Stimulated activated CD8-positive, alpha-beta memory T cell treated with anti-CD3 and anti-CD28 coated beads, Interleukin-15, amount 100 ng/mL, for 1 hour (primary cell): ENCODE data around the gene SELENOF.

Experiments
- DNase-seq: peaks from one replicate; pipeline ENCODE4 v3.0.0-alpha.2; 2020; ENCODE audit warnings: low read depth

Gene SELENOF

DNA sequence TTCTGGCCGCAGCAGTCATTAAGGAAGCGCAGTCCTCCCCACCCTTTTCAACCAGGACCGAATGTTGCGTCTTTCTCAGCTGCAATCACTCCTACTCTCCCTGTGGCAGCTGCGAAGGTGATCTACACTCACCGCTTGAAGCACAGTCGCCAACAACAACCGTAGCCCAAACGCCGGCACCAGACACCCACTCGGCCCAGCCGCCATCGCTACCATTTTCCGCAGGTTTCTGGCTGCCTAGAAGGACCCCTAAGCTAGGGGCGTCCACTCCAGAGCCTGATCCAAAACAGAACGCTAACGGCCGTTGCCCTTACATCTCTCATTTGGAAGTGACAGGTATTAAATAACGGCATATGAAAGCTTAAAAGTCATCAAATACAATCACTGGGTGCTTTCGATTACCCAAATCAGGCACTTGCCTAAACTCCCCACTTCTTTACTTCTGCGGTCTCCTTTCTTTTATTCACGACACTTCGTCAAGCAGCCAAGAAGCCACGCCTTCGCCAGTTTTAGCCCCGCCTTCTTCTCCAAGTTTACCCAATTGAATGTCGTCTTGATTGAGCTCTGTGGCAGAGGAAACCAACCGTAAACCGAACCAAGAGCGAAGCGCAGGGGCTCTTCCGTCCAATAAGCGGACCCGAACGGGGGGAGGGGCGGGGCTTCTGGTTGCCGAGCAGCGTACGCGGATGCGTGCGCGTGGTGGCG lies at the start of gene SELENOF:
SELENOF (minus strand) TSS at position 231 of the 705 bp plus-strand sequence; CDS start at position 216, 15 bp downstream.
- DNase-seq, result peak; percentile 99

- no peak for DNase-seq
Observed at GRCh38 chr1:86960548-86960947, 46.6 kb upstream of the SELENOF start.

GRCh38 chr1:86957221-86957620 lies 43.3 kb upstream of the SELENOF start:
- DNase-seq, result no peak

- no peak for DNase-seq
Observed at GRCh38 chr1:86956221-86956620, 42.3 kb upstream of the SELENOF start.

- no peak for DNase-seq
Observed at GRCh38 chr1:86955678-86956077, 41.8 kb upstream of the SELENOF start.

GRCh38 chr1:86953167-86953566 lies 39.2 kb upstream of the SELENOF start:
- no peak for DNase-seq

- no peak for DNase-seq
Observed at GRCh38 chr1:86951430-86951829, 37.5 kb upstream of the SELENOF start.

DNA sequence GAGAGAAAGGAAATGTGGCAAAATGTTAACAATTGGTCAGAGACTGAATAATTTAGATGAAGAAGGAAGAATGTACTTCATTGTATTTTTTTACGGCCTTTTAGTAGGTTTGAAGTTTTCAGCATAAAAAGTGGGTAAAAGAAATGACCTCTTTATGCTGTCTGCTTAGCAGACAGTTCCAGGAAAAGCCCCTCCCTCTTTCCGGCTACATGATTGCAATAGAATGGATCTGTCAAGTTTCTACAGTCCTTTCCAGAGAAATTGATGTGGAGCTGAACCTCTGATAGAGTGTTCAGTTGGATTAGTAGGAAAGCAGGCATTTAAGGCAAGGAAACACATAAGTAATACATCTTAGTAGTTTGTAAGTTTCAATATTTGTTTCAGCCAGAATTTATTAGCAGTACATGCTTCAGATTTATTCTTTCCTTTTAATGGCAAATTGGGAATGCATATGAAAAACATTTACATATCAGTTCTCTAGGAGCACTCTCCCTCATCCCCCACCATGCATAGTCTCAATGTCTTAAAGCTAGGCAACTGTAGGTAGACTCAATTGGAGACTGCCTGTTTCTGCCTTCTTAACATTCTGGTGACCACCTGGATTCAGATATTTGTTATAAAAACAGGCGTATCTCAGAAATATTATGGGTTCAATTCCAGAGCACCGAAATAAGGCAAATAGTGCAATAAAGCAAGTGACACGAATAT lies 36.9 kb upstream of the SELENOF start:
- no peak for DNase-seq

DNA sequence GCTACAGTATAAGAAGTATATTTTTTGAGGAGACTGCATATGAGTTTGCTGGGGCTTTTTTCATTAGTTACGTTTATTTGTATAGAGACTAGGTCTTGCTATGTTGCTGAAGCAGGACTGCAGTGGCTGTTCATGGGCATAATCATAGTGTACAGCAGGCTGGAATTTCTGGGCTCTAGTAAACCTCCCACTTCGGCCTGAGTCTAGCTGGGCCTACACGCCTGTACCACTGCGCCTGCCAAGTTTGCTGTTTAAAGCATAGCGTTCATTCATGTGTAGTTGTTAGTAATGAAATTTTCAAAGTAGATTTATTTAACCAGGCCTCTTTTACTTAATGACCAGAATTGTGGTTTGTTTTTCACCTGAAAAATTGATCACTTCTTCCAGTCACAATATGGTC lies 34.3 kb upstream of the SELENOF start:
- DNase-seq, result no peak

- no peak for DNase-seq
Observed at GRCh38 chr1:86942743-86943142, 28.8 kb upstream of the SELENOF start.

- DNase-seq, result no peak
Observed at GRCh38 chr1:86942042-86942441, 28.1 kb upstream of the SELENOF start.

DNA sequence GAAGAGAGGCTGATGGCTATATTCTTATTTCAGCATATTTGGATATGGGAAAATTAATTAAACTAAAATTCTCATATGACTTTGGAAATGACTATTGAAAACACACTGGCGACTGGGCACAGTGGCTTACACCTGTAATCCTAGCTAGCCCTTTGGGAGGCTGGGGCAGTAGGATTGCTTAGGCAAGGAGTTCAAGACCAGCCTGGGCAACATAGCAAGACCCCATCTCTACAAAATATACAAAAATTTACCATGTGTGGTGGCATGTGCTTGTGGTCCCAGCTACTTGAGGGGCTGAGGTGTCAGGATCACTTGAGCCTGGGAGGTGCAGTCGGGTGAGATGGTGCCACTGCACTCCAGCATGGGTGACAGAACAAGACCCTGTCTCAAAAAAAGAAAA lies 26.7 kb upstream of the SELENOF start:
- DNase-seq, result no peak

- DNase-seq, result no peak
Observed at GRCh38 chr1:86939406-86939805, 25.5 kb upstream of the SELENOF start.

GRCh38 chr1:86938855-86939254 lies 24.9 kb upstream of the SELENOF start:
- no peak for DNase-seq

DNA sequence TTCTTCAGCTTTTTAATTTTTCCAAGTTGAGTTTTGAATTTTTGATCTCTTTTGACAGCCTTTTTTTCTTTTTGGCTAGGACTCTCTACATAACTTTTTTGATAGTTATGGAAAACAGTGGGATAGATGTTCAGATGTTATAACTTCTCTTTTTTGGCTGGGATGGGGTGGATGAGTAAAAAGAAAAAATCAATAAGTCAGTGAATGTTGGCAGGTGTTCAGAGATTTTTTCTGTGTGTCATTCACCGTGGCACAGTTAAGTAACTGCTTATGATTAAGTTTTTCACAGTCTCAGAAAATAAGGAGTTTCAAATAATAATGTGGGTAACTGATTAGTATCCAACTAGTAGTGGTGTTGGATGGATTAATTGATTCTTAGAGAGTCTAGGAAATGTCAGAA lies 24.5 kb upstream of the SELENOF start:
- no peak for DNase-seq

GRCh38 chr1:86933562-86934377 lies 19.8 kb upstream of the SELENOF start:
- no peak for DNase-seq

DNA sequence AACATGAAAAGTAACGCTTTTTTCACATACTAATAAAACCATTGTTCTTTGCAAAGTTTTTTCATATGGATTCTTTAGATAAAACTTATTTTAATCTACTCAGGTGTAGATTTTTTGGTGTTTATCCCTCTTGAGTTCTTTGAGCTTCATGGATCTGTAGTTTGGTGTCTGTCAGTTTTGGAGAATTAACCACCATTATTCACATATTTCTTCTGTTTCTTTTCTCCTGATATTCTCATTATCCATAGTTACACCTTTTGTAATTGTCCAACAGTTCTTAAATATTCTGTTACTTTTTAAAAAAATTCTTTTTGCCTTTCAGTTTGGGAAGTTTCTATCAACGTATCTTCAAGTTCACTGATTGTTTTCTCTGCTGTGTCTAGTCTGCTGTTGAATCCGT lies 19.1 kb upstream of the SELENOF start:
- no peak for DNase-seq

DNA sequence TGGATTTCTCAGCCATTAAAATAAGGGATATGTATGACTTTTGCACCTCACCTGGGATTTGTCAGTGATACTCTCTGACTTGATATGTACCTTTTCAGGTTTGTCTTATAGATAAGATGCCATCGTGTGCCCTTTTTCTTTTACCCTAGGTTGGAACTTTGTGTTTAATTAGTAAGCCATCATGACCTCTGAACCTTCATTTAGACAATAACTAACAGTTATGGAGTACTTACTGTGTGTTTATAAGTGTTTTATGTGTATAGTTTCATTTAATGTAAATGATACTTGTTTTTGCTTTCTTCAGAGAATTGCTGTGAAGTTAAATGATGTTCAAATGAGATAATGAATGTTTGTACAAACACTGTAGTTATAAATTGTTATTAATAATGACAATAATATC lies 14.9 kb upstream of the SELENOF start:
- no peak for DNase-seq

- DNase-seq, result no peak
Observed at GRCh38 chr1:86926883-86927282, 13.0 kb upstream of the SELENOF start.

DNA sequence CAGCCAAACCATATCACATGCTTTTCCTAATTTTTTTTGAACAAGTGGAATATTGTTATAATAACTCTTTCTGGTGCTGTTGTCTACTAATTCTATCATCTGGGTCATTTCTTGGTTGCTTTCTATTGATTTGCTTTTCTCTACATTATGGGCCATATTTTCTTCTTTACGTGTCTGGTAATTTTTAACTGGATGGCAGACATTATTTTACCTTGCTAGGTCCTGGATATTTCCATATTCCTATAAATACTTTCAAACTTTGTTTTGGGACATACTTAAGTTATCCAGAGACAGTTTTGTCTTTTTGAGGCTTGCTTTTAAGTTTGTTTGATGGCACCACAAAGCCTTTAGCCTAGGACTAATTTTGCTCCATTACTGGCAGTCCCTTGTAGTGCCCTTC lies 11.8 kb upstream of the SELENOF start:
- no peak for DNase-seq

DNA sequence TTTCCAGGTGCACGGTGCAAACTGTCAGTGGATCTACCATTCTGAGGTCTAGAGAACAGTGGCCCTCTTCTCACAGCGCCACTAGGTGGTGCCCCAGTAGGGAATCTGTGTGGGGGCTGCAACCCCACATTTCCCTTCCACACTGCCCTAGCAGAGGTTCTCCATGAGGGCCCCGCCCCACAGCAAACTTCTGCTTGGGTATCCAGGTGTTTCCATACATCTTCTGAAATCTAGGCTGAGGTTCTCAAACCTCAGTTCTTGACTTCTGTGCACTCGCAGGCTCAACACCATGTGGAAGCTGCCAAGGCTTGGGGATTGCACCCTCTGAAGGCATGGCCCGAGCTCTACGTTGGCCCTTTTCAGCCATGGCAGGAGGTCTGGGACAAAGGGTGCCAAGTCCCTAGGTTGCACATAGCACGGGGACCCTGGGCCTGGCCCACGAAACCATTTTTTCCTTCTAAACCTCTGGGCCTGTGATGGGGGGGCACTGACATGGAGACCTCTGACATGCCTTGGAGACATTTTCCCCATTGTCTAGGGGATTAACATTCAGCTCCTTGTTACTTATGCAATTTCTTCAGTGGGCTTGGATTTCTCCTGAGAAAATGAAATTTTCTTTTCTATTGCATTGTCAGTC lies 10.5 kb upstream of the SELENOF start:
- DNase-seq, result no peak

DNA sequence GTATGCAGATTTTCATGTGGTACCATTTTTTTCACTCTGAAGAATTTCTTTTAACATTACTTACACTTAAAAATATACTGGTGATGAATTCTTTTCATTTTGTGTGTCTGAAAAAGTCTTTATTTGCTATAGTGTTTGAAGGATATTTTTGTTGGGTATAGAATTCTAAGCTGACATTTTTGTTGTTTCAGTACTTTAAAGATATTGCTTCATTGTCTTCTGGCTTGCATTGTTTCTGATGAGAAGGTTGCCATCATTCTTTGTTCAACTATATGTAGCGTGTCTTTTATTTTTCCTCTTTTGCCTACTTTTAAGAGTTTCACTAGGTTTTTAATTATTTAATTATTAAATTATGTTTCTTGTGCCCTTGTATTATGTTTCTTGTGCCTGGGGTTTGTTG lies 8.5 kb upstream of the SELENOF start:
- DNase-seq, result no peak
